HuH-7.5 (cell line): ENCODE measurements around the gene CCDC17.
"Not testable (repeated sequence)": the region's sequence is repeated elsewhere in the genome, so short reads cannot be mapped to it uniquely, and the experiment has no call there.

Experiments used
- DNase-seq: peaks from one replicate; pipeline ENCODE4 v3.0.0; 2011; ENCODE audit warnings: low spot score

Gene CCDC17

GRCh38 chr1:45621895-45622523 is 1.8 kb downstream of the CCDC17 start:
- DNase-seq, result no peak

GRCh38 chr1:45621501-45621836 is 2.4 kb downstream of the CCDC17 start:
- DNase-seq, result no peak

GRCh38 chr1:45620588-45621500 is 3.0 kb downstream of the CCDC17 start:
- no peak for DNase-seq

GRCh38 chr1:45619149-45619921 is 4.5 kb downstream of the CCDC17 start:
- DNase-seq, result no peak

- no peak for DNase-seq
Observed at GRCh38 chr1:45617618-45618017, 6.2 kb downstream of the CCDC17 start.

GRCh38 chr1:45615885-45616284 is 8.0 kb downstream of the CCDC17 start:
- DNase-seq, result no peak

- DNase-seq, result no peak
Observed at GRCh38 chr1:45612941-45613579, 10.8 kb downstream of the CCDC17 start.

- no peak for DNase-seq
Observed at GRCh38 chr1:45610589-45611226, 13.1 kb downstream of the CCDC17 start.

- DNase-seq, result no peak
Observed at GRCh38 chr1:45608175-45609156, 15.4 kb downstream of the CCDC17 start.

- DNase-seq, result no peak
Observed at GRCh38 chr1:45607404-45608074, 16.3 kb downstream of the CCDC17 start.

- DNase-seq, result no peak
Observed at GRCh38 chr1:45604239-45604638, 19.6 kb downstream of the CCDC17 start.

- DNase-seq, result not testable (repeated sequence)
Observed at GRCh38 chr1:45596765-45597164, 27.1 kb downstream of the CCDC17 start.

- DNase-seq, result no peak
Observed at GRCh38 chr1:45594412-45594811, 29.4 kb downstream of the CCDC17 start.

- no peak for DNase-seq
Observed at GRCh38 chr1:45589861-45590260, 34.0 kb downstream of the CCDC17 start.

GRCh38 chr1:45586769-45587168 is 37.1 kb downstream of the CCDC17 start:
- DNase-seq, result no peak

- DNase-seq, result no peak
Observed at GRCh38 chr1:45585496-45586075, 38.3 kb downstream of the CCDC17 start.

- peak; percentile 37 for DNase-seq
Observed at GRCh38 chr1:45585110-45585426, 38.8 kb downstream of the CCDC17 start.

- DNase-seq, result peak; percentile 71
Observed at GRCh38 chr1:45584351-45585109, 39.3 kb downstream of the CCDC17 start.
